IMR-90 (cell line): ENCODE results near the gene NPTN. TPM values are rescaled to one million over a fixed set of nuclear protein-coding genes. Genes with fewer than 3 reads are reported as not detected.

Experiments
- ATAC-seq: fragments of 200-7000 bp; cut with Tn5 transposase; 2 replicates; pipeline ENCODE4 v1.9.1; 2020; ENCODE audit warnings: low read depth, mild to moderate bottlenecking, moderate library complexity
- BruUV-seq: library from RNA; stranded (reverse); fragments of 400-500 nt; replicated peaks from 2 replicates; lab custom pipeline; 2021; lab: Mats Ljungman, UMichigan
- CTCF ChIA-PET: fragments of 300-600 bp; formaldehyde crosslinking; extraction: SDS; loops from one replicate; lab custom pipeline; 2021; ENCODE audit warnings: antibody characterized with exemption; lab: Yijun Ruan, JAX
- POLR2A ChIA-PET: fragments of 300-600 bp; sonication (Branson Sonifier 250); formaldehyde crosslinking; loops from one replicate; lab custom pipeline; 2022; ENCODE audit warnings: antibody characterized with exemption; ENCODE audit not compliant: unreplicated experiment; lab: Charles Lee
- DNase-seq: peaks from one replicate; pipeline ENCODE4 v3.0.0; 2013
- H2AFZ ChIP-seq: replicated peaks from 2 replicates; pipeline ENCODE3; 2013; ENCODE audit warnings: low read length, mild to moderate bottlenecking; ENCODE audit not compliant: poor library complexity
- H2AK5ac ChIP-seq: 2 replicates; pipeline ENCODE4 v1.6.1; 2013; ENCODE audit warnings: low read depth, low read length, inconsistent platforms
- H2AK9ac ChIP-seq: replicated peaks from 2 replicates; pipeline ENCODE3; 2013; ENCODE audit warnings: mild to moderate bottlenecking, low read depth, low read length, moderate library complexity; ENCODE audit not compliant: poor library complexity
- H2BK120ac ChIP-seq: 2 replicates; pipeline ENCODE4 v1.6.1; 2013; ENCODE audit warnings: low read depth, low read length, inconsistent platforms
- H2BK15ac ChIP-seq: 3 replicates; pipeline ENCODE4 v1.6.1; 2013; ENCODE audit warnings: low read depth, low read length, inconsistent platforms
- H2BK20ac ChIP-seq: 2 replicates; pipeline ENCODE4 v1.6.1; 2013; ENCODE audit warnings: low read depth, mild to moderate bottlenecking, inconsistent platforms, low read length, moderate library complexity
- H2BK5ac ChIP-seq: 2 replicates; pipeline ENCODE4 v1.6.1; 2013; ENCODE audit warnings: mild to moderate bottlenecking, low read depth, low read length, inconsistent platforms; ENCODE audit not compliant: poor library complexity, severe bottlenecking
- H3K14ac ChIP-seq: replicated peaks from 2 replicates; pipeline ENCODE4 v1.6.1; 2013; ENCODE audit warnings: low read depth, low read length, inconsistent platforms
- H3K18ac ChIP-seq: 2 replicates; pipeline ENCODE4 v1.6.1; 2013; ENCODE audit warnings: low read depth, low read length, control low read depth
- H3K23ac ChIP-seq: 2 replicates; pipeline ENCODE4 v1.6.1; 2013; ENCODE audit warnings: low read depth, low read length, inconsistent platforms
- H3K27ac ChIP-seq: 2 replicates; pipeline ENCODE4 v1.5.1; 2013; ENCODE audit warnings: mild to moderate bottlenecking, control low read depth, low read length; ENCODE audit not compliant: insufficient read depth
- H3K27me3 ChIP-seq: 2 replicates; pipeline ENCODE4 v1.6.1; 2013; ENCODE audit warnings: low read length; ENCODE audit not compliant: control insufficient read depth, insufficient read depth
- H3K36me3 ChIP-seq: 2 replicates; pipeline ENCODE4 v1.6.1; 2013; ENCODE audit warnings: low read length, mixed read lengths; ENCODE audit not compliant: control insufficient read depth, insufficient read depth
- H3K4ac ChIP-seq: 2 replicates; pipeline ENCODE4 v1.6.1; 2013; ENCODE audit warnings: low read depth, low read length, inconsistent platforms
- H3K4me1 ChIP-seq: 2 replicates; pipeline ENCODE4 v1.6.1; 2013; ENCODE audit warnings: low read length, mixed read lengths; ENCODE audit not compliant: control insufficient read depth, insufficient read depth
- H3K4me2 ChIP-seq: 2 replicates; pipeline ENCODE4 v1.6.1; 2013; ENCODE audit warnings: low read depth, mild to moderate bottlenecking, control low read depth, low read length, moderate library complexity
- H3K4me3 ChIP-seq: 2 replicates; pipeline ENCODE4 v1.5.1; 2013; ENCODE audit warnings: low read depth, mild to moderate bottlenecking, control low read depth, low read length, moderate library complexity; ENCODE audit not compliant: insufficient read depth
- H3K56ac ChIP-seq: 2 replicates; pipeline ENCODE4 v1.6.1; 2013; ENCODE audit warnings: low read length, inconsistent platforms; ENCODE audit not compliant: insufficient read depth; ENCODE audit errors: extremely low read depth
- H3K79me1 ChIP-seq, 2 experiments: 2 replicates each; pipeline ENCODE4 v1.6.1; 2013; ENCODE audit warnings: low read length in 2 of 2, inconsistent platforms in 1 of 2, low read depth in 1 of 2
- H3K9ac ChIP-seq: 2 replicates; pipeline ENCODE4 v1.6.1; 2013; ENCODE audit warnings: low read depth, low read length, control low read depth
- H3K9me1 ChIP-seq: 2 replicates; pipeline ENCODE4 v1.6.1; 2013; ENCODE audit warnings: low read length, inconsistent platforms; ENCODE audit not compliant: insufficient read depth
- H3K9me3 ChIP-seq: 2 replicates; pipeline ENCODE4 v1.6.1; 2013; ENCODE audit warnings: low read length; ENCODE audit not compliant: control insufficient read depth, insufficient read depth
- H4K20me1 ChIP-seq: 2 replicates; pipeline ENCODE4 v1.6.1; 2013; ENCODE audit warnings: low read length, inconsistent platforms; ENCODE audit not compliant: insufficient read depth
- H4K5ac ChIP-seq: 2 replicates; pipeline ENCODE4 v1.6.1; 2013; ENCODE audit warnings: mild to moderate bottlenecking, low read depth, low read length, control low read depth
- H4K8ac ChIP-seq, 2 experiments: 2 replicates each; pipeline ENCODE4 v1.6.1; 2013; ENCODE audit warnings: low read depth in 2 of 2, low read length in 2 of 2, control low read depth in 1 of 2, inconsistent platforms in 1 of 2
- H4K91ac ChIP-seq: 2 replicates; pipeline ENCODE4 v1.6.1; 2013; ENCODE audit warnings: low read depth, low read length, inconsistent platforms; ENCODE audit not compliant: insufficient read depth
- CEBPB ChIP-seq: IDR thresholded peaks from 2 replicates; pipeline ENCODE4 v1.6.1; 2012; ENCODE audit warnings: low read depth, low read length, improper control_type of control experiment
- CHD1 ChIP-seq: IDR thresholded peaks from 2 replicates; pipeline ENCODE4 v1.6.1; 2012; ENCODE audit warnings: low read depth, low read length, improper control_type of control experiment
- FOS ChIP-seq: fragments of 150-350 bp; IDR thresholded peaks from 2 replicates; pipeline ENCODE4 v1.6.1; 2016; ENCODE audit warnings: low read depth, low read length
- MAFK ChIP-seq: IDR thresholded peaks from 2 replicates; pipeline ENCODE4 v1.6.1; 2012; ENCODE audit warnings: low read depth, low read length, improper control_type of control experiment
- MAZ ChIP-seq: IDR thresholded peaks from 2 replicates; pipeline ENCODE4 v1.6.1; 2012; ENCODE audit warnings: low read depth, mild to moderate bottlenecking, low read length, improper control_type of control experiment, moderate library complexity, borderline replicate concordance
- MXI1 ChIP-seq: IDR thresholded peaks from 2 replicates; pipeline ENCODE4 v1.6.1; 2012; ENCODE audit warnings: low read depth, mild to moderate bottlenecking, low read length, moderate library complexity, borderline replicate concordance
- RCOR1 ChIP-seq: IDR thresholded peaks from 2 replicates; pipeline ENCODE4 v1.6.1; 2012; ENCODE audit warnings: mild to moderate bottlenecking, low read length, improper control_type of control experiment; ENCODE audit not compliant: insufficient replicate concordance
- SMC3 ChIP-seq: fragments of 150-350 bp; IDR thresholded peaks from 2 replicates; pipeline ENCODE4 v1.6.1; 2016; ENCODE audit warnings: low read depth, mild to moderate bottlenecking, antibody characterized with exemption, low read length, moderate library complexity
- WGBS, 2 experiments: methylation state at CpG; one replicate each; pipeline versions ENCODE4 v1.1.5 to v1.1.7; 2013; ENCODE audit warnings: missing lambda C conversion rate in 2 of 2; ENCODE audit not compliant: insufficient read length in 1 of 2; ENCODE audit errors: extremely low coverage in 2 of 2; 5-methylcytosine and 5-hydroxymethylcytosine counted together
- dilution Hi-C: fragments of 300-500 bp; cut with HindIII; formaldehyde crosslinking; loops from one replicate; pipeline ENCODE4 v1.14.3; 2018; ENCODE audit warnings: low sequenced_read_pairs; ENCODE audit not compliant: unreplicated experiment
- in situ Hi-C: fragments of 300-500 bp; cut with MboI; formaldehyde crosslinking; loops from 3 replicates; pipeline ENCODE4 v1.14.3; 2019; ENCODE audit warnings: low sequenced_read_pairs, inconsistent platforms, mixed read lengths
- intact Hi-C: fragments of 100-400 bp; cut with micrococcal nuclease; formaldehyde crosslinking; loops from 2 replicates; pipeline ENCODE4 v1.10.0; 2022
- polyA plus RNA-seq, 3 experiments: library from polyadenylated mRNA; depleted of rRNA; stranded (reverse); fragments of >200 nt; gene quantifications; 2 replicates each; pipeline ENCODE4 v1.2.3, GENCODE V29; 2012; ENCODE audit warnings: low replicate concordance in 1 of 3
- total RNA-seq: library from RNA; depleted of rRNA; stranded (reverse); fragments of >200 nt; gene quantifications from 2 replicates; pipeline ENCODE4 v1.2.3, GENCODE V29; 2012
- TF ChIP-seq, protein P1 (sequence below): conservative IDR thresholded peaks from 2 replicates; pipeline ENCODE4 v1.5.1; 2012; ENCODE audit warnings: mild to moderate bottlenecking, low read depth, low read length, improper control_type of control experiment
- TF ChIP-seq, protein P2 (sequence below): fragments of 150-350 bp; IDR thresholded peaks from 2 replicates; pipeline ENCODE4 v1.6.1; 2016; ENCODE audit warnings: low read depth, mild to moderate bottlenecking, low read length, moderate library complexity, borderline replicate concordance

The NPTN gene
- total and polyA plus RNA-seq, 2 of the 4 experiments (the other 2 are of a cell fraction): 171 to 329 TPM

- TF ChIP-seq SMC3 (no peak), FOS (no peak), MXI1 (no peak), MAFK (no peak), RCOR1 (no peak), CEBPB (no peak), CHD1 (no peak), MAZ (no peak)
- TF ChIP-seq, protein P1, sequence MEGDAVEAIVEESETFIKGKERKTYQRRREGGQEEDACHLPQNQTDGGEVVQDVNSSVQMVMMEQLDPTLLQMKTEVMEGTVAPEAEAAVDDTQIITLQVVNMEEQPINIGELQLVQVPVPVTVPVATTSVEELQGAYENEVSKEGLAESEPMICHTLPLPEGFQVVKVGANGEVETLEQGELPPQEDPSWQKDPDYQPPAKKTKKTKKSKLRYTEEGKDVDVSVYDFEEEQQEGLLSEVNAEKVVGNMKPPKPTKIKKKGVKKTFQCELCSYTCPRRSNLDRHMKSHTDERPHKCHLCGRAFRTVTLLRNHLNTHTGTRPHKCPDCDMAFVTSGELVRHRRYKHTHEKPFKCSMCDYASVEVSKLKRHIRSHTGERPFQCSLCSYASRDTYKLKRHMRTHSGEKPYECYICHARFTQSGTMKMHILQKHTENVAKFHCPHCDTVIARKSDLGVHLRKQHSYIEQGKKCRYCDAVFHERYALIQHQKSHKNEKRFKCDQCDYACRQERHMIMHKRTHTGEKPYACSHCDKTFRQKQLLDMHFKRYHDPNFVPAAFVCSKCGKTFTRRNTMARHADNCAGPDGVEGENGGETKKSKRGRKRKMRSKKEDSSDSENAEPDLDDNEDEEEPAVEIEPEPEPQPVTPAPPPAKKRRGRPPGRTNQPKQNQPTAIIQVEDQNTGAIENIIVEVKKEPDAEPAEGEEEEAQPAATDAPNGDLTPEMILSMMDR: no peak
- TF ChIP-seq, protein P2, sequence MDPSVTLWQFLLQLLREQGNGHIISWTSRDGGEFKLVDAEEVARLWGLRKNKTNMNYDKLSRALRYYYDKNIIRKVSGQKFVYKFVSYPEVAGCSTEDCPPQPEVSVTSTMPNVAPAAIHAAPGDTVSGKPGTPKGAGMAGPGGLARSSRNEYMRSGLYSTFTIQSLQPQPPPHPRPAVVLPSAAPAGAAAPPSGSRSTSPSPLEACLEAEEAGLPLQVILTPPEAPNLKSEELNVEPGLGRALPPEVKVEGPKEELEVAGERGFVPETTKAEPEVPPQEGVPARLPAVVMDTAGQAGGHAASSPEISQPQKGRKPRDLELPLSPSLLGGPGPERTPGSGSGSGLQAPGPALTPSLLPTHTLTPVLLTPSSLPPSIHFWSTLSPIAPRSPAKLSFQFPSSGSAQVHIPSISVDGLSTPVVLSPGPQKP: no peak
- 0 out of 2 replicates have a peak, but pooled peaks cover 2% of the 10 kb centered on the region for H3K4me1 ChIP-seq
- H2AFZ ChIP-seq: no peak overlapping the region
- intact Hi-C loops: no loop called here
- peaks cover 18% of the 10 kb centered on the region for H3K27me3 ChIP-seq
- no peak overlapping the region for H3K9ac ChIP-seq
- H3K9me3 ChIP-seq: no peaks in the 10 kb centered on the region
- DNase-seq: no peak
- no peak overlapping the region for H2BK20ac ChIP-seq
- H3K18ac ChIP-seq: no peak overlapping the region
- dilution Hi-C loops: no loop called here
- in situ Hi-C loops: no loop called here
- H4K20me1 ChIP-seq: peaks cover 4% of the 10 kb centered on the region; the same call in 1 of the 2 replicates
- H4K5ac ChIP-seq: no peak overlapping the region
- no peak overlapping the region for H3K14ac ChIP-seq
- H3K4me2 ChIP-seq: no peak overlapping the region
- H2AK9ac ChIP-seq: no peak overlapping the region
- ATAC-seq: no peak
- no peak overlapping the region for H3K23ac ChIP-seq
- no peak overlapping the region for H2BK15ac ChIP-seq
- POLR2A ChIA-PET: no interaction called here
- H2BK120ac ChIP-seq: no peak overlapping the region
- BruUV-seq: no TSS peak
- 0 out of 4 replicates have a peak, but pooled peaks cover 0 to 7% of the 10 kb centered on the region in 2 experiments for H3K79me1 ChIP-seq
- peaks cover 4% of the 10 kb centered on the region; the same call in 1 of the 2 replicates for H3K9me1 ChIP-seq
- no peak overlapping the region for H2BK5ac ChIP-seq
- H4K91ac ChIP-seq: no peak overlapping the region
- CTCF ChIA-PET: interaction anchor here (1.2 kb wide), 1 partner anchor 48 kb away, joined by 4 read pairs; no protein-coding TSS in a partner anchor
- H3K36me3 ChIP-seq: no peaks in the 10 kb centered on the region
- no peak overlapping the region for H3K56ac ChIP-seq
- H4K8ac ChIP-seq: no peak overlapping the region
- H3K4me3 ChIP-seq: no peak overlapping the region
- H3K27ac ChIP-seq: no peak overlapping the region
- H3K4ac ChIP-seq: no peak overlapping the region
- WGBS, 2 experiments: 67% methylated on average over 1 of the region's 3 CpGs; no CpG with 5 or more reads in 1 of the 2 experiments
- no peak overlapping the region for H2AK5ac ChIP-seq
These were observed 46.0 kb upstream of the NPTN start for GRCh38 chr15:73679180-73679579.
